ENCODE measurements around the gene TRA2B.
"Not testable (repeated sequence)": the region's sequence is repeated elsewhere in the genome, so short reads cannot be mapped to it uniquely, and the experiment has no call there.

The TRA2B gene

GRCh38 chr3:185927501-185928200 is 10.2 kb downstream of the TRA2B start:
- no peak for DNase-seq (ENCODE audit: low read depth)

GRCh38 chr3:185926445-185926844 is 11.4 kb downstream of the TRA2B start:
- no peak for DNase-seq (ENCODE audit: low read depth)

DNA sequence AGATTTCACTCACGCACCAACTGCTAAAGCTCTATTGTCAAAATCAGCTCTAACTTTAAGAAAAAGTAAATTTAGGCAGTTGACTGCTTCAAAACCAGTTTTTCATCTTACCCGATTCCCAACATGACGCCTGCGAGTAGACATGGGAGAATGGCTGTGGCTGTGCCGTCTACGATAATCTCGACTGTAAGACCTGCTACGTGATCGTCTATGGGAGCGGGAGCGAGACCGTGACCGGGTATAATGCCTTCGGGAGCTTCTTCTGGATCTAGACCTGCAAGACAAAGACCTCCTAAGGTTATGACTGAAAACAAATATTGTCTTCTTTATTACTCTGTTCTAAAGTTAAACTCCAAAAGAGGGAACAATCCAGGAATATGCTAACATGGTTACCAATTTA is 12.5 kb downstream of the TRA2B start:
- no peak for DNase-seq (ENCODE audit: low read depth)

DNA sequence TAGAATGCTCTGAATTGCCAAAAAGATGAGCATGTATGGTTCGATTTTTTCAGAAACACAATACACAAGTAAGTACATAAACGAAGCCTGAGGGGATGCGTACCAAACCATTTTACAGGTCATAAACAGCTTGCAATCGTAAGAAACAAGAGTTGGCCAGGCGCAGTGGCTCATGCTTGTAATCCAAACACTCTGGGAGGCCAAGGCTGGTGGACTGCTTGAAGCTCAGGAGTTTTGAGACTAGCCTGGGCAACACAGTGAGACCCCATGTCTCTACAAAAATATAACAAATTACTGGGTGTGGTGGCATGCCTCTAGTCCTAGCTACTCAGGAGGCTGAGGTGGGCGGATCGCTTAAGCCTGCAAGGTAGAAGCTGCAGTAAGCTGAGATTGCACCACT is 13.4 kb downstream of the TRA2B start:
- no peak for DNase-seq (ENCODE audit: low read depth)

DNA sequence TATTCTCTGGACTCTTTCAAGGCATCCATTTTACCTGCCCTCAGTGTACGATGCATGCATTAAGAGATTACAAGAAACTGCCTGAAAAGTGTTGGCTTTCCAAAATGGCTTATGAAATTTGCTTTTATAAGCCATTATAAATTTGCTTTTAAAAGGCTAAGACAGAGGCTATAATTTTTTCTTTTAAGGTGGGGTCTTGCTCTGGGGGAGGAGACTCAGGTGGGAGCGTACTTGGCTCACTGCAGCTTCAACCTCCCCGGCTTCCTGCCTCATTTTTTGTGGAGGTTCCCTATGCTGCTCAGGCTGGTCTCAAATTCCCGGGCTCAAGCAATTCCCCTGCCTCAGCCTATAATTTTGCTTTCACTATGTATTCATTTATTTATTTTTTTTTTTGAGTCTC is 17.6 kb downstream of the TRA2B start:
- no peak for DNase-seq (ENCODE audit: low read depth)

DNA sequence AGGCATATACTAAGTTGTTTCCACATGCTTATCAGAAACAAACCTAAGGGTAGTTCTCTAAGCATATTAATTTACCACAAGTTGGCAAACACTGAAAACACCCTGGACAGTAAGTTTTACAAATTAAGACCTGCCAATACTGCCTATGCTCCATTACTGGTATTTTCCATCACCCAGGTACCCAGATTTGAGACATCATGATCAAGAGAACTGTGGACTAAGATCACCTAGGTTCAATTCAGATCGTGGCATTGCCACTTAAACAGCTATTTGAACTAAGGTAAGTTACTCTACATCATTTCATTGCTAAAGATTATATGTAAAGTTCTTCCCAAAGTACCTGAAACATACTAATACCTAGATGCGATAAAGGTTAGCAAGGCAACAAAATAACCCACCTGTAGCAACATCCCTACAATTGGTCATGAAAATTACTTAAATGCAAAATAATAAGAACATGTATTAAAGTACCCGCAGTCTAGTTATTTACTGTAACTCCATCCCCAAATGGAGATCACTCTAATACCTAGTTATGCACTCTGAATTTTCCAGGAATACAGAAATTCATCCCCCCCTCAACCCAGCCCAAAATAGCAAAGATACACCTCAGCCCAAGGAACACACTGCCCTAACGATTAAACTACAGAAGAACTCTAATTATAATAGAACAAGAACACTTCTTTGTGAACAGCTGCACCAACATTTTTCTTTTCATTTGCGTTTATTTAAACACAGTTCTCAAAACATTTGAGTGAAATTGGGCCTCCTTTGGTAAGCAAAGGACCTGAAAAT is 21.6 kb downstream of the TRA2B start:
- DNase-seq (ENCODE audit: low read depth): no peak

DNA sequence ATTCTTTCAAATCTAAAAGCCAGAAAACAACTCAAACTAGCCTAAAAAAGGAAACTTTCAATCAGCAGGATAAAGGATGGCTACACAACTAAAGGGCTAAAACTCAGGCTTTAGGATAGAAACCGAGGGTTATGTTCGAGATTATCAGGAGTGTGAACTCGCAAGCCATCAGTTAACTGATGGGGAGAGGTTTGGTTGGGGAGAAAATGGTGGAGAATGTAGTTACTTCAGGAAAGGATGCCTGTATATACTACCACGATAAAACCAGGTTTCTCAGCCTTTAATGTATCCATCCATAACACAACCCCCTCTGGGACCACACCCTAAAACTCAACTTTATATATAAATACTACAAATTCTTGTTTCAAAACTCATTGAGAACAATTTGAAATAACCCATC is 22.2 kb downstream of the TRA2B start:
- DNase-seq (ENCODE audit: low read depth): no peak

DNA sequence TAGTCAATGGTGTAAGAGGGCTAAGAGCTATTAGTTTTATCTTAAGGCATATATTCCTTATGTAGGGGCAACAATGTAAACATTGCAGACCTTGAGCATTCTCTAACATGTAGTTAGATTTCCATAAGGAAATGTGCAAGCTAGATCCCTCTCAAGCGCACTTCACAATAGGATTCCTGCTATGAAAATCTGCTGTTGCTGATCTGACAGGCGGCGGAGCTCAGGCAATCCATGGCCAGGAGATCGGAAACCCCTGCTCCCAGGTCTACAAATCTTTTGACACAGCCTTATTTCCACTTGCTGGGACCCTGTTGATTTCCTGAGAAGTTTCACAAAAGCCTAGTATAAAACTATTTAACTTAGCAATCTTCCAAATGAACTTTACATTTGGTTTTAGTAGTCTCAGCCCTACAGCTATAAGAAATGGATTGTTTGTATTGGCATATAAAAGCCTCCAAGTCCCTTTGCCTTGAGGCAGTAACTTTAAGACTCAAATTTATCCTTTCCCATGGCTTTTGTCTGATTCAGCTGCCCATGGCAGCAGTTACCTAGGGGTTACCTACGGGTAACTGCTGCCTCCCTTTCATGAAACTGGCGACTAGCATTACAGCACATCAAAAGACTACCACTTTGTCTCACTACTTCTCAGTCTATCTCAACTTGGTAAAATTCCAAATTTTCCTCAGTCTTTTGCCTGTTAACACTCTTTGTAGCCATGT is 22.7 kb downstream of the TRA2B start:
- DNase-seq (ENCODE audit: low read depth): no peak

DNA sequence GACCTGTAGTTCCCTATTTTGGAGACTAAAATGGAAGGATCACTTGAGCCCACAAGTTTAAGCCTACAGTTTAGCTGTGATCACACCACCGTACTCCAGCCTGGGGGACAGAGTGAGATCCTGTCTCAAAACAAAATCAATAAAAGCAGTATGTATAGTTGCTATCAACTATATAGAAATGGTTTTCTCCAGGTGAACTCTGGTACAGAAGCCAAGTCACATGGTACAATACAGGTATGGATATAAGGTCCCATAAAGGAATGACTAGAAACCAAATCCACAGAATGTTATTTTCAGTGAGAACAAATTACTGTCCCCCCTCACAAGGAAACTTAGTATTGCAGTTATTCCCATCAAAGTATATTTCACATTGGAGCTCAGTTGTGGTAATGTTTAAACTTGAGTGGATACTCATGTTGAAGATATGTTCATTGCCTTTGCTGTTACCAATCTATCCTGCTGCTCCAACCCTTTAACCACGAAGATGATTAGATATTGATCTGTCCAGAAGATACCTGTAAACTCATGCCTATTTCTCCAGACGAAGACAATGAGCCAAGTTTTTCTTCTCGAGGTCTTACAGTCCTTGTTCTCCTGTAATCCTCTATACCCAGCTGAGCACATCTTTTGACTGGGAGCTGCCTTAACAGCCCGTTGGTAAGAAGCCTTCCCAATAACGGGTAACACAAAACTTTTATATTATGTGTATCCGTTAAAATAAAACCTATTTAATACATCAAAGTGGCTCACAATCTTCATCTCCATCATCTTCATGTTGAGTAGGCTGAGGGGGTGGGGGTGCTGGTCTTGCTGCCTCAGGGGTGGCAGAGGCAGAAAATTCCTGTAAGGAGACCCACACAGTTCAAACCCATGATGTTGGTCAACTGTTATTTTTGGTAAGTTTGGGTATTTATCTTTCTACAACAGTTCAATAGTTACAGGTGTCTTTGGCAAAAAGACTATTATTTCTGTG is 24.6 kb downstream of the TRA2B start:
- DNase-seq (ENCODE audit: low read depth): no peak

- no peak for DNase-seq (ENCODE audit: low read depth)
These were observed 25.3 kb downstream of the TRA2B start for GRCh38 chr3:185912512-185912911.

DNA sequence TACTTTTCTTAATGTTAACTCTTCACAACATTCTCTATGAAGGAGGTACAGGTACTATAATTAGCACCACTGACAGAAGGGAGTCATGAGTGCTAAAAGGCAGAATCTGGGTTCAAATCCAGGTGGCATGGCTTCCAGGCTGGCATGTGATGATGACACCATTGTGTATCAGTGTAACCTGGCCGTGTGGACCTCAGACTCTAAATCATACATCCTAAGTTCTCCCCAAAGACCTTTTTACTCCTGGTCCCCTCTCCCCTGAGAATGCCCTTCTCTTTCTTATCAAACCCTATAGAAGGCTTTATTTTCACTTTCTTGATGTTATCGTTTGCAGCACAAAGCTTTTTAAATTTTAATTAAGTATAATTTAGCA is 26.8 kb downstream of the TRA2B start:
- DNase-seq (ENCODE audit: low read depth): not testable (repeated sequence)

GRCh38 chr3:185910322-185911075 is 27.3 kb downstream of the TRA2B start:
- not testable (repeated sequence) for DNase-seq (ENCODE audit: low read depth)

DNA sequence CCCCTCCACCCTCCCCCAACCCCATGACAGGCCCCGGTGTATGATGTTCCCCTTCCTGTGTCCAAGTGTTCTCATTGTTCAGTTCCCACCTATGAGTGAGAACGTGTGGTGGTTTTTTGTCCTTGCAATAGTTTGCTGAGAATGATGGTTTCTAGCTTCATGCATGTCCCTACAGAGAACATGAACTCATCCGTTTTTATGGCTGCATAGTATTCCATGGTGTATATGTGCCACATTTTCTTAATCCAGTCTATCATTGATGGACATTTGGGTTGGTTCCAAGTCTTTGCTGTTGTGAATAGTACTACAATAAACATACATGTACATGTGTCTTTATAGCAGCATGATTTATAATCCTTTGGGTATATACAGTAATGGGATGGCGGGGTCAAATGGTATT is 27.9 kb downstream of the TRA2B start:
- DNase-seq (ENCODE audit: low read depth): not testable (repeated sequence)

- DNase-seq (ENCODE audit: low read depth): peak; percentile 96
These were observed 37.6 kb downstream of the TRA2B start for GRCh38 chr3:185900228-185900627.

DNA sequence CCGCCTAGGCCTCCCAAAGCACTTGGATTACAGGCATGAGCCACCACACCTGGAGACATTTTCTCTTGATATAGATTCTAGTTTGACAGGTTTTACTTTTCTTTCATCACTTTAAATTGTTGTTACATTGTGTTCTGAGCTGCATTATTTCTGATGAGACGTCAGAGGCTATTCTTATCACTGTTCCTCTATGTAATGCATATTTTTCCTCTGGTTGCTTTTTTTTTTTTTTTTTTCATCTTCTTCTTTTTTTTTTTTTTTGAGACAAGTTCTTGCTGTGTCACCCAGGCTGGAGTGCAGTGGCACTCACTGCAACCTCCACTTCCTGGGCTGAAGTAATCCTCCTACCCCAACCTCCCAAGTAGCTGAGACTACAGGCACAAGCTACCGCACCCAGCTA is 41.2 kb downstream of the TRA2B start:
- DNase-seq (ENCODE audit: low read depth): no peak

GRCh38 chr3:185887066-185887465 is 50.7 kb downstream of the TRA2B start:
- DNase-seq (ENCODE audit: low read depth): no peak

- no peak for DNase-seq (ENCODE audit: low read depth)
These were observed 53.2 kb downstream of the TRA2B start for GRCh38 chr3:185884641-185885040.

- no peak for DNase-seq (ENCODE audit: low read depth)
These were observed 55.9 kb downstream of the TRA2B start for GRCh38 chr3:185881926-185882325.

DNA sequence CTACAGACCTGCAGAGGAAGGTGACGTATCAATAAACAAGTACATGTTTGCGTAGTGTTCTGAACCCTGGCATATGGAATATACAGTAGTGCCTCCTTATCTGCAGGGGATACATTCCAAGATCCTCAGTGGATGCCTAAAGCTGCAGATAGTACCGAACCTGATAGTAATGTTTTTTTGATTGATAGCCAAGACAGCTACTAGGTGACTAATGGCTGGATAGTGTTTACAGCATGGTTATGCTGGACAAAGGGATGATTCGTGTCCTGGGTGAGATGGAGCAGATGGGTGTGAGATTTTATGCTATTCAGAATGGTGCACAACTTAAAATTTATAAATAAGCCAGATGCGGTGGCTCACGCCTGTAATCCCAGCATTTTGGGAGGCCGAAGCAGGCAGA is 57.2 kb downstream of the TRA2B start:
- peak; percentile 14 for DNase-seq (ENCODE audit: low read depth)

DNA sequence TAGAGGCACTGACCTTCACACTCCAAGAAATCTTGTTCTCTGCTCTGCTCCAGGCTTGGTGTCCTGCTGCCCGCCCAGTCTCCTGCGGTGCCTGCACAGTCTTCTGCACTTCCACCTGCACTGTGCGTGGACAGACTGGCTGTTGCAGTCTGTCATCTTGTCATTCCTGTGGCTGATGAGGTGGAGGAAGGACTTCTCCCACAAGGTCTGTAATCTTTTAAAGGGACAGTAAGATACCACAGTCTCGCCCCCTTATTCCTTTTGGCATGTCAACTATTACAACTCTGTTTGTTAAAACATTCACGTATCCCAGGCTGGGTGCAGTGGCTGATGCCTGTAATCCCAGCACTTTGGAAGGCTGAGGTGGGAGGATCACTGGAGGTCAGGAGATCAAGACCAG is 58.9 kb downstream of the TRA2B start:
- no peak for DNase-seq (ENCODE audit: low read depth)

GRCh38 chr3:185874119-185874518 is 63.7 kb downstream of the TRA2B start:
- no peak for DNase-seq (ENCODE audit: low read depth)

Measured in iris pigment epithelial cell (primary cell).